ENCODE data around the gene NCAPD2.
"Not testable (repeated sequence)": the region's sequence is repeated elsewhere in the genome, so short reads cannot be mapped to it uniquely, and the experiment has no call there.

The NCAPD2 gene

GRCh38 chr12:6551496-6552139, 57.7 kb downstream of the NCAPD2 start:
- H3K4me3 ChIP-seq (ENCODE audit: low read length), result no peak overlapping the region
- H3K4me1 ChIP-seq (ENCODE audit: control insufficient read depth, insufficient read depth, low read length), result no peaks in the 10 kb centered on the region; the same call in 1 of the 2 replicates
- no peak for DNase-seq (ENCODE audit: low read depth, low spot score)
- no peaks in the 10 kb centered on the region for H3K27me3 ChIP-seq (ENCODE audit: control insufficient read depth, insufficient read depth, low read length)
- no peaks in the 10 kb centered on the region for H3K9me3 ChIP-seq (ENCODE audit: control insufficient read depth, insufficient read depth, low read length)
- WGBS (ENCODE audit: insufficient coverage, insufficient read length), result no CpG with 5 or more reads among the region's 11 CpGs
- H3K27ac ChIP-seq (ENCODE audit: low read length), result no peak overlapping the region
- H3K36me3 ChIP-seq (ENCODE audit: control insufficient read depth, insufficient read depth, low read length), result peaks cover 7% of the 10 kb centered on the region

- no CpG with 5 or more reads among the region's 4 CpGs for WGBS (ENCODE audit: insufficient coverage, insufficient read length)
- no peaks in the 10 kb centered on the region; the same call in 1 of the 2 replicates for H3K4me1 ChIP-seq (ENCODE audit: control insufficient read depth, insufficient read depth, low read length)
- no peak overlapping the region for H3K4me3 ChIP-seq (ENCODE audit: low read length)
- H3K36me3 ChIP-seq (ENCODE audit: control insufficient read depth, insufficient read depth, low read length), result peaks cover 12% of the 10 kb centered on the region
- no peak overlapping the region for H3K27ac ChIP-seq (ENCODE audit: low read length)
- H3K27me3 ChIP-seq (ENCODE audit: control insufficient read depth, insufficient read depth, low read length), result no peaks in the 10 kb centered on the region
- DNase-seq (ENCODE audit: low read depth, low spot score), result no peak
- H3K9me3 ChIP-seq (ENCODE audit: control insufficient read depth, insufficient read depth, low read length), result no peaks in the 10 kb centered on the region
Observed at GRCh38 chr12:6552140-6552551, 58.2 kb downstream of the NCAPD2 start.

- no peaks in the 10 kb centered on the region for H3K9me3 ChIP-seq (ENCODE audit: control insufficient read depth, insufficient read depth, low read length)
- H3K27ac ChIP-seq (ENCODE audit: low read length), result no peak overlapping the region
- H3K4me3 ChIP-seq (ENCODE audit: low read length), result no peak overlapping the region
- peaks cover 15% of the 10 kb centered on the region for H3K36me3 ChIP-seq (ENCODE audit: control insufficient read depth, insufficient read depth, low read length)
- DNase-seq (ENCODE audit: low read depth, low spot score), result no peak
- H3K27me3 ChIP-seq (ENCODE audit: control insufficient read depth, insufficient read depth, low read length), result no peaks in the 10 kb centered on the region
- H3K4me1 ChIP-seq (ENCODE audit: control insufficient read depth, insufficient read depth, low read length), result no peaks in the 10 kb centered on the region; the same call in 1 of the 2 replicates
- no CpG with 5 or more reads among the region's 15 CpGs for WGBS (ENCODE audit: insufficient coverage, insufficient read length)
Observed at GRCh38 chr12:6553051-6553868, 59.4 kb downstream of the NCAPD2 start.

GRCh38 chr12:6554168-6555017, 60.5 kb downstream of the NCAPD2 start:
- no peak for DNase-seq (ENCODE audit: low read depth, low spot score)
- no peaks in the 10 kb centered on the region for H3K27me3 ChIP-seq (ENCODE audit: control insufficient read depth, insufficient read depth, low read length)
- WGBS (ENCODE audit: insufficient coverage, insufficient read length), result no CpG with 5 or more reads among the region's 22 CpGs
- no peak overlapping the region for H3K27ac ChIP-seq (ENCODE audit: low read length)
- H3K4me1 ChIP-seq (ENCODE audit: control insufficient read depth, insufficient read depth, low read length), result no peaks in the 10 kb centered on the region; the same call in 1 of the 2 replicates
- H3K4me3 ChIP-seq (ENCODE audit: low read length), result peak overlapping the region; percentile 50; the same call in 1 of the 2 replicates
- no peaks in the 10 kb centered on the region for H3K9me3 ChIP-seq (ENCODE audit: control insufficient read depth, insufficient read depth, low read length)
- peaks cover 14% of the 10 kb centered on the region for H3K36me3 ChIP-seq (ENCODE audit: control insufficient read depth, insufficient read depth, low read length)

- no CpG with 5 or more reads among the region's 61 CpGs for WGBS (ENCODE audit: insufficient coverage, insufficient read length)
- Histone ChIP-seq H3K36me3 (ENCODE audit: control insufficient read depth, insufficient read depth, low read length) (peaks cover 17% of the 10 kb centered on the region), H3K27me3 (ENCODE audit: control insufficient read depth, insufficient read depth, low read length) (no peaks in the 10 kb centered on the region), H3K4me1 (ENCODE audit: control insufficient read depth, insufficient read depth, low read length) (no peaks in the 10 kb centered on the region), H3K4me3 (ENCODE audit: low read length) (peak overlapping the region; percentile 50), H3K9me3 (ENCODE audit: control insufficient read depth, insufficient read depth, low read length) (no peaks in the 10 kb centered on the region), H3K27ac (ENCODE audit: low read length) (no peak overlapping the region)
- DNase-seq (ENCODE audit: low read depth, low spot score), result no peak
Observed at GRCh38 chr12:6555018-6555691, 61.3 kb downstream of the NCAPD2 start.

- H3K27me3 ChIP-seq (ENCODE audit: control insufficient read depth, insufficient read depth, low read length); H3K4me1 ChIP-seq (ENCODE audit: control insufficient read depth, insufficient read depth, low read length); H3K27ac ChIP-seq (ENCODE audit: low read length); H3K9me3 ChIP-seq (ENCODE audit: control insufficient read depth, insufficient read depth, low read length); DNase-seq (ENCODE audit: low read depth, low spot score); H3K4me3 ChIP-seq (ENCODE audit: low read length): not testable (repeated sequence)
- H3K36me3 ChIP-seq (ENCODE audit: control insufficient read depth, insufficient read depth, low read length), result peaks cover 30% of the 10 kb centered on the region
- no CpG with 5 or more reads among the region's 7 CpGs for WGBS (ENCODE audit: insufficient coverage, insufficient read length)
Observed at GRCh38 chr12:6556496-6556817, 62.6 kb downstream of the NCAPD2 start.

GRCh38 chr12:6556857-6557256, 63.0 kb downstream of the NCAPD2 start:
- Histone ChIP-seq H3K36me3 (ENCODE audit: control insufficient read depth, insufficient read depth, low read length) (peaks cover 34% of the 10 kb centered on the region), H3K4me3 (ENCODE audit: low read length) (no peak overlapping the region), H3K27me3 (ENCODE audit: control insufficient read depth, insufficient read depth, low read length) (no peaks in the 10 kb centered on the region), H3K4me1 (ENCODE audit: control insufficient read depth, insufficient read depth, low read length) (no peaks in the 10 kb centered on the region), H3K9me3 (ENCODE audit: control insufficient read depth, insufficient read depth, low read length) (no peaks in the 10 kb centered on the region), H3K27ac (ENCODE audit: low read length) (no peak overlapping the region)
- DNase-seq (ENCODE audit: low read depth, low spot score), result no peak
- no CpG with 5 or more reads among the region's 4 CpGs for WGBS (ENCODE audit: insufficient coverage, insufficient read length)

- not testable (repeated sequence) for H3K27me3 ChIP-seq (ENCODE audit: control insufficient read depth, insufficient read depth, low read length); H3K4me1 ChIP-seq (ENCODE audit: control insufficient read depth, insufficient read depth, low read length); H3K9me3 ChIP-seq (ENCODE audit: control insufficient read depth, insufficient read depth, low read length); DNase-seq (ENCODE audit: low read depth, low spot score); H3K4me3 ChIP-seq (ENCODE audit: low read length); H3K27ac ChIP-seq (ENCODE audit: low read length)
- WGBS (ENCODE audit: insufficient coverage, insufficient read length), result no CpG with 5 or more reads among the region's 14 CpGs
- H3K36me3 ChIP-seq (ENCODE audit: control insufficient read depth, insufficient read depth, low read length), result peaks cover 43% of the 10 kb centered on the region
Observed at GRCh38 chr12:6558014-6558760, 64.3 kb downstream of the NCAPD2 start.

GRCh38 chr12:6559500-6559899, 65.6 kb downstream of the NCAPD2 start:
- Histone ChIP-seq H3K27ac (ENCODE audit: low read length) (no peak overlapping the region), H3K27me3 (ENCODE audit: control insufficient read depth, insufficient read depth, low read length) (no peaks in the 10 kb centered on the region), H3K4me1 (ENCODE audit: control insufficient read depth, insufficient read depth, low read length) (no peaks in the 10 kb centered on the region), H3K4me3 (ENCODE audit: low read length) (no peak overlapping the region), H3K9me3 (ENCODE audit: control insufficient read depth, insufficient read depth, low read length) (no peaks in the 10 kb centered on the region), H3K36me3 (ENCODE audit: control insufficient read depth, insufficient read depth, low read length) (peaks cover 48% of the 10 kb centered on the region)
- no CpG with 5 or more reads among the region's 1 CpG for WGBS (ENCODE audit: insufficient coverage, insufficient read length)
- no peak for DNase-seq (ENCODE audit: low read depth, low spot score)
